ENCODE results near the gene MRE11. TPM values are rescaled to one million over a fixed set of nuclear protein-coding genes. Genes with fewer than 3 reads are reported as not detected.
A peak's percentile ranks its signal among the peaks of the same experiment; 100 is the strongest.

The MRE11 gene
- total and polyA plus RNA-seq, 10 of the 15 experiments (the other 5 are each of a cell fraction or from before 2014, with no cell fraction given): 16.2 to 39.2 (median 26.9) TPM

DNA sequence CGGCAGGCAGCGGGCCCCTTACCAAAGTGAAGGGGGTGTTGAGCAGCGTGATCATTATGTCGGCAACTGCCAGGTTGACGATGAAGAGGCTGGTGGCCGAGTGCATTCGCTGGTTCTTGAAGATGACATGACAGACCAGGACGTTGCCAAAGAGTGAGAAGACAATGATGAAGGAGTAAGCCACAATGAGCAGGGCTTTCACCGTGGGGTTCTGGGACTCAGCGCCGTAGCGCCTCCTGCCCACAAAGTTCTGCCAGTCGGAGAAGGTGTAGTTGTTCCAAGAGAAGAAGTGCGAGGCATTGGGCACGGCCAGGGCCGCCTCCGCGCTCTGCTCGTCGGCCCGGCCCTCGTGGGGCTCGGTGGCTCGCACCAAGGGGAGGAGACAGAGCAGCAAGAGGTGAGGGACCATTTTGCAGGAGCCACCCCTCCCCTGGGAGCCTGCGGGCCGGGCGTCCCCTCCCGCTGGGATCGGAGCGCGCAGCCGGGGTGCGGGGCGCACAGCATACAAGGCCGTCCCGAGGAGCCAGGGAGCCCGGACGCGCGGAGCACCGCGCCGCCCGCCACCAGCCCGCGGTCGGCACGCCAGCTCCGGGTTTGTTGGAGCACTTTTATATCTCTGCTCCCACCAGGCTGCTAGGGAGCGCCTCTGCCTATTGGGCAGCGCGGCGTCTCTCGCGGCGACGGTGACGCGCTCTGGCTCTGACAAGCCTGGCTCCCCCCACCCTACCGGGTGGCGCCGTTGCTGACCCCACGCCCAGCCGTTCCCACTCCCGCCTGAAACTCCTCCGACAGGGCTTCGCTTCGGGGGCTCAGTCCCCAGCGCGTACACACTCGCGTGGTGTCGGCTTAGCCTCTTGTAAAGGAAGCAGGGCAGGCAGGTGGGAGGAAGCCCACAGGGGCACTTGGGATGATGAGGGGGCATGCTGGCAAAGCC, 92.5 kb downstream of the MRE11 start, which contains the start of gene GPR83:
GPR83 (minus strand) TSS at position 581 of the 934 bp plus-strand sequence; CDS start at position 409, 172 bp downstream.
- Histone ChIP-seq H3K4me2 (ENCODE audit: control insufficient read depth, insufficient read depth) (no peak within 1 kb of the TSS), H3K79me2 (ENCODE audit: control insufficient read depth, insufficient read depth, low read length) (no peaks in the 10 kb centered on the region), H3K36me3 (ENCODE audit: control insufficient read depth in 2 of 2, insufficient read depth in 2 of 2, low read length in 1 of 2) (no peaks in the 10 kb centered on the region), H3K9ac (ENCODE audit: control insufficient read depth, insufficient read depth, low read length) (no peak within 1 kb of the TSS), H3K27ac (ENCODE audit: control insufficient read depth, insufficient read depth) (no peak within 1 kb of the TSS), H3K27me3 (replicated peaks in 1 of 2; ENCODE audit: control insufficient read depth in 2 of 2, insufficient read depth in 2 of 2, low read length in 1 of 2) (peaks cover 0 to 8% of the 10 kb centered on the region in 2 experiments; a peak in 3 of 4 replicates), H3K9me3 (replicated peaks; ENCODE audit: control insufficient read depth, insufficient read depth, low read length) (no peaks in the 10 kb centered on the region), H2AFZ (ENCODE audit: control insufficient read depth, low read depth, low read length) (no peak within 1 kb of the TSS), H3K4me1 (ENCODE audit: control insufficient read depth, insufficient read depth, low read length) (no peaks in the 10 kb centered on the region), H4K20me1 (ENCODE audit: control insufficient read depth, insufficient read depth) (no peaks in the 10 kb centered on the region; the same call in 1 of the 2 replicates), H3K4me3 (no peak within 1 kb of the TSS)
- ChIA-PET POLR2A (no interaction called here), CTCF (no interaction called here), RAD21 (ENCODE audit: unreplicated experiment) (interaction anchor here (1.2 kb wide), 1 partner anchor 104 kb away, joined by 3 read pairs; no protein-coding TSS in a partner anchor), SMC1A (ENCODE audit: uncharacterized antibody, unreplicated experiment) (no interaction called here)
- FAIRE-seq (no peak), DNase-seq (ENCODE audit: low read depth, low spot score) (no peak), ATAC-seq (peak; percentile 39)
- in situ Hi-C loops (cut with MboI): no loop called here
- 32% methylated on average over 61 of the region's 73 CpGs for WGBS (ENCODE audit: insufficient coverage, insufficient replicate concordance, low lambda C conversion rate, missing lambda C conversion rate)
- intact Hi-C loops (cut with micrococcal nuclease; ENCODE audit: unreplicated experiment): no loop called here
- TF ChIP-seq HDAC6 (IDR thresholded peaks at IDR 0.05; ENCODE audit: unreplicated experiment) (peak; percentile 40), CHD4 (IDR thresholded peaks at IDR 0.05) (no peak)
- BruUV-seq (replicated peaks): no TSS peak

DNA sequence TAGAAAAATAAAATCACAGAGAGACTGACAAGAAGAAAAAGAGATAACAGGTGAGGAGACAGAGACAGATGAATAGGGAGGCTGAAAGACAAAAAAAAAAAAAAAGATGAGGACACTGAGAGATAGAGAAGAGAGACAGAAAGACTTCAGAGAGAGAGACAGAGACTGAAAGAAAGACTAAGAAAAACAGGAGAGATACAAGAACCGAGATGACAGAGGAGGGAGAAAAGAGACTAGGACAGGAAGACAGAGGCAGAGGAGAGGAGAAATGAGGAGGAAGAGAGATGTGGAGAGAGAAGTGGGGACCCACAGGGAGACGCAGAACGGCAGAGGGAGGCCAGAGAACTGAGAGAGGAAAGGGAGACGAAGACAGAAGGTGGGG, 93.2 kb downstream of the MRE11 start:
- no peaks in the 10 kb centered on the region for H3K9me3 ChIP-seq (replicated peaks; ENCODE audit: control insufficient read depth, insufficient read depth, low read length)
- H3K27me3 ChIP-seq (replicated peaks in 1 of 2; ENCODE audit: control insufficient read depth in 2 of 2, insufficient read depth in 2 of 2, low read length in 1 of 2): peaks cover 0 to 8% of the 10 kb centered on the region in 2 experiments; a peak in 3 of 4 replicates
- H3K27ac ChIP-seq (ENCODE audit: control insufficient read depth, insufficient read depth): no peak overlapping the region
- ChIA-PET SMC1A (ENCODE audit: uncharacterized antibody, unreplicated experiment) (no interaction called here), POLR2A (no interaction called here), CTCF (no interaction called here), RAD21 (ENCODE audit: unreplicated experiment) (no interaction called here)
- ATAC-seq (no peak), DNase-seq (ENCODE audit: low read depth, low spot score) (no peak), FAIRE-seq (no peak)
- no peaks in the 10 kb centered on the region for H3K4me1 ChIP-seq (ENCODE audit: control insufficient read depth, insufficient read depth, low read length)
- no peaks in the 10 kb centered on the region for H3K36me3 ChIP-seq (ENCODE audit: control insufficient read depth in 2 of 2, insufficient read depth in 2 of 2, low read length in 1 of 2)
- no peak overlapping the region for H2AFZ ChIP-seq (ENCODE audit: control insufficient read depth, low read depth, low read length)
- no peak overlapping the region for H3K4me2 ChIP-seq (ENCODE audit: control insufficient read depth, insufficient read depth)
- intact Hi-C loops (cut with micrococcal nuclease; ENCODE audit: unreplicated experiment) (no loop called here), in situ Hi-C loops (cut with MboI) (no loop called here)
- H3K9ac ChIP-seq (ENCODE audit: control insufficient read depth, insufficient read depth, low read length): no peak overlapping the region
- no peaks in the 10 kb centered on the region for H3K79me2 ChIP-seq (ENCODE audit: control insufficient read depth, insufficient read depth, low read length)
- no peak overlapping the region for H3K4me3 ChIP-seq
- 24% methylated on average over 4 of the region's 4 CpGs for WGBS (ENCODE audit: insufficient coverage, insufficient replicate concordance, low lambda C conversion rate, missing lambda C conversion rate)
- no peaks in the 10 kb centered on the region; the same call in 1 of the 2 replicates for H4K20me1 ChIP-seq (ENCODE audit: control insufficient read depth, insufficient read depth)
- no TSS peak for BruUV-seq (replicated peaks)
- TF ChIP-seq E4F1 (IDR thresholded peaks at IDR 0.05; ENCODE audit: borderline replicate concordance, partially characterized antibody): no peak
- TF ChIP-seq E2F8 (IDR thresholded peaks at IDR 0.05; ENCODE audit: low read depth, partially characterized antibody): no peak
- no peak for TF ChIP-seq ZNF622 (IDR thresholded peaks at IDR 0.05)
- no peak for TF ChIP-seq CBFB (IDR thresholded peaks at IDR 0.05; ENCODE audit: low read depth)
- no peak for TF ChIP-seq MYC (IDR thresholded peaks at IDR 0.05; ENCODE audit: insufficient read depth, insufficient read length, insufficient replicate concordance, low read length, severe bottlenecking)
- TF ChIP-seq, protein P1, sequence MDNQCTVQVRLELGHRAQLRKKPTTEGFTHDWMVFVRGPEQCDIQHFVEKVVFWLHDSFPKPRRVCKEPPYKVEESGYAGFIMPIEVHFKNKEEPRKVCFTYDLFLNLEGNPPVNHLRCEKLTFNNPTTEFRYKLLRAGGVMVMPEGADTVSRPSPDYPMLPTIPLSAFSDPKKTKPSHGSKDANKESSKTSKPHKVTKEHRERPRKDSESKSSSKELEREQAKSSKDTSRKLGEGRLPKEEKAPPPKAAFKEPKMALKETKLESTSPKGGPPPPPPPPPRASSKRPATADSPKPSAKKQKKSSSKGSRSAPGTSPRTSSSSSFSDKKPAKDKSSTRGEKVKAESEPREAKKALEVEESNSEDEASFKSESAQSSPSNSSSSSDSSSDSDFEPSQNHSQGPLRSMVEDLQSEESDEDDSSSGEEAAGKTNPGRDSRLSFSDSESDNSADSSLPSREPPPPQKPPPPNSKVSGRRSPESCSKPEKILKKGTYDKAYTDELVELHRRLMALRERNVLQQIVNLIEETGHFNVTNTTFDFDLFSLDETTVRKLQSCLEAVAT (IDR thresholded peaks at IDR 0.05): no peak
